Anterior cingulate cortex (tissue), 58 donors: Measurements from ENCODE around the gene MED9.
A peak's percentile ranks its signal among the peaks of the same experiment; 100 is the strongest.

Experiments
- DNase-seq, 58 donors: peaks; one replicate each; lab custom pipeline; 2025; lab: John Stamatoyannopoulos, UW

The MED9 gene

GRCh38 chr17:17528696-17529652, 52.2 kb downstream of the MED9 start:
- DNase-seq: no peak

- no peak for DNase-seq
Measured at GRCh38 chr17:17531156-17531555, 54.4 kb downstream of the MED9 start.

- no peak for DNase-seq
Measured at GRCh38 chr17:17532991-17533390, 56.2 kb downstream of the MED9 start.

DNA sequence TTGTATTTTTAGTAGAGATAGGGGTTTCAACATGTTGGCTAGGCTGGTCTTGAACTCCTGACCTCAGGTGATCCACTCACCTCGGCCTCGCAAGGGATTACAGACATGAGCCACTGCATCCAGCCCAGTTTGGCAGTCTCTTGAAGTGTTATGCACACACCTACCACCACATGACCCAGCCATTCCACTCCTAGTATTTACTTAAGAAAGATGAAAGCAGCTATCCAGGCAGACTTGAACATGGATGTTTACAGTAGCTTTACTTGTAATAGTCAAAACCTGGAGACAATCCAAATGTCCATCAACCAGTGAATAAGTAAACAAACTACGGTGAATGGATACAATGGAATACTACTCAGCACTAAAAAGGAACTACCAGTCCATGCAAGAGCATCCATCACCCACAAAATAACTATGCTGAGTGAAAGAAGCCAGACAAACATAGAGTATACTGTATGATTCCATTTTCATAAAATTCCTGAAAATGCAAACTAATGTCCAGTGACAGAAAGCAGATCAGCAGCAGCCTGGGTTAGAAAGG, 57.2 kb downstream of the MED9 start:
- DNase-seq: no peak

- DNase-seq: peak in 43 of 58 donors; percentile 12 to 83 (median 41)
Measured at GRCh38 chr17:17535957-17536356, 59.2 kb downstream of the MED9 start.

GRCh38 chr17:17536702-17537101, 59.9 kb downstream of the MED9 start:
- no peak for DNase-seq

DNA sequence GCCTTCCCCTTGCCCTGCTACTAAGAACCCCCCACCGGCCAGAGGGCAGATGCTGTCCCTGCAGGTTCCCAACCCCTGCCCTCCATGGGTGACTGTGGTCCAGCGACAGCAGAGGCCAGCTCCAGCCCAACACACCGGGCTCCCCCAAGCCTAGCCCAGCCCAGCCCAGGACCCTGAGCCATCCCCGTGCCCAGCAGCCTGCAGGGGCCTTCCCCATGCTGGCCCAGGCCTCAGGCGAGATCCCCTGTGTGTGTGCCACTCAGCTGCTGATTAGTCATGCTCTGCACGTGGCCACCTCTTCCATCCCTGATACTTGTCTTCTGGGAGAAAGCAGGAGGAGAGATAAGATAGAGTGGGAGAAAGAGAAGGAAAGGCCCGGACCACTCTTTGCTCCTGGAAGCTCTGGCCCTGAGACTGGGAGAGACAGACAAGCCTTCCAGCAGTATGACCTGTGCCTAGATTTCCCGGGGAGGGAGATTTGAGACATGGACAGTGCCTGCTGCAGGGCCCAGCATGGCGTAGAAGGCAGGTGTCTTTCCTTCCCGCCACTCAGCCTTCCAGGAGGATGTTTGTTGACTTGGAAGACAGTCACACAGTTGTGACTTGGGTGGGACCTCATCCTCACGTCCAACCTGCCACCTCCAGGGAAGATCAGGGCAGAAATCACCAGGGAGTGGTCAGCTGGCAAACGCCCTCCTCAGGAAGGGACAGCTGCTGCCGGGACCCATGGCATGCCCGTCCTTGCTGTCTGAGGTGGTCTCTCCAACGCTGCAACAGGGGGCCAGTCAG, 60.7 kb downstream of the MED9 start:
- peak in 3 of 58 donors; percentile 11 to 24 (median 21) for DNase-seq

- no peak for DNase-seq
Measured at GRCh38 chr17:17538417-17539391, 61.9 kb downstream of the MED9 start.

GRCh38 chr17:17539591-17539990, 62.8 kb downstream of the MED9 start:
- DNase-seq: no peak

- no peak for DNase-seq
Measured at GRCh38 chr17:17540278-17540906, 63.6 kb downstream of the MED9 start.

DNA sequence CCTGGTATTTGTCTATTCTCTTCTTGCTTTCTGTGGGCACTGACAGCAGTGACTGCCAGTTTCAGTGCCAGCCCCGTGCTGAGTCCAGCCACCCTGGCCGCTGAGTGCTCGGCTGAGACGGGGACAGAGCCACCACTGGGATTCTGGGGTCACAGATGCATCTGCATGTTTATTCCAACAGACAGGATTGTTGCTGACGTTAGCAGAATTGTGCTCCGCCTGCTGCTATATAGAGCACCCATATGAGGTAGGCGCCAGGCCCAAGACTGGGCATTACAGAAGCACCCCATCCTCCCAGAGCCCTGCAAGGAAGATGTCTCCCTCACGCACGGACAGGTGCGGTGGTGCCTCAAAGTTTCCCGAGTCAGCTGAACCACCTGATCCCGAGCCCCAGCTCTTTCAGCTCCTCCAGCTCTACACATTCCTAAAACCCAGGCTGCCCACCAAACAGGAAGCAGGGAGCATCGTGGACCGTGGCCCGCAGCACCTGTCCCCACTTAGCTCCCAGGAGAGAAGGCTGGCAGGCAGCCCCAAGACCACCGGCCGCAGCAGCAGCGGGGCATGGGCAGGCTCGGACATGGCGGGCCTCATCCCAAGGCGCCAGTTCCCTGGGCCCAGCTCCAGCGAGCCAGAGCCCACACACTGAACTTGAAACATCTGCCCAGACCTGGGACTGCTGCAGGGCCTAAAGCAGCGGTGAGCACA, 64.3 kb downstream of the MED9 start:
- DNase-seq: no peak

DNA sequence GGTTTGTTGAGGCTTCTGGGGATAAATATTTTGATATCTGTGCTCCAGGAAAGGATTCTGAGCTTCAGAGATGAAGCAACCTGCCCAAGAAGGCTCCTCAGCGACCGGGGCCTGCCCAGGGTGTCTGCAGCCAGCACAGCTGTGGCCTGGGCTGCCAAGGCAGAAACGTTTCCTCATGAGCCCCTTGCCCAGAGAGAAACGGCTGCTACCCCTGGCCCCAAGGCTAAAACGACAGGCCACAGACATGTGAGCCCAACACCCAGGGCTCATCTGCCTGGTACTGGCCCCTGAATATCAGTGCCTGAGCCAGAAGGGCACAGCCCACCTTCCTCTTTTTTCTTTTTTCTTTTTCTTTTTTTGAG, 64.8 kb downstream of the MED9 start:
- DNase-seq: no peak
